ENCODE results near the gene PLEKHA5. TPM values are rescaled to one million over a fixed set of nuclear protein-coding genes. Genes with fewer than 3 reads are reported as not detected.
A peak's percentile ranks its signal among the peaks of the same experiment; 100 is the strongest.

PLEKHA5 gene
- total and polyA plus RNA-seq, 2 experiments from 2014 or later, result 82.8 to 112 TPM

- Mint-ChIP-seq H3K36me3 (ENCODE audit: low read depth) (peaks cover 17% of the 10 kb centered on the region), H3K9me3 (no peaks in the 10 kb centered on the region; the same call in 2 of the 3 replicates), H3K27me3 (ENCODE audit: insufficient read depth, low read depth, poor library complexity) (no peaks in the 10 kb centered on the region), H3K4me3 (no peak overlapping the region), H3K4me1 (peaks cover 22% of the 10 kb centered on the region), H3K27ac (no peak overlapping the region)
- H3K27me3 ChIP-seq (ENCODE audit: insufficient read depth), result no peaks in the 10 kb centered on the region
- H3F3A ChIP-seq (replicated peaks; ENCODE audit: low read depth), result no peaks in the 10 kb centered on the region
- H3K36me3 ChIP-seq (ENCODE audit: insufficient read depth), result no peaks in the 10 kb centered on the region
- DNase-seq (ENCODE audit: low spot score) (no peak), ATAC-seq (peak; percentile 65)
- peaks cover 13% of the 10 kb centered on the region; the same call in 1 of the 2 replicates for H4K20me1 ChIP-seq (replicated peaks; ENCODE audit: insufficient read depth)
- H3K4me1 ChIP-seq (ENCODE audit: insufficient read depth), result peaks cover 32% of the 10 kb centered on the region
- H3K4me3 ChIP-seq, result no peak overlapping the region
- H3K4me2 ChIP-seq, result peak overlapping the region; percentile 6; the same call in 1 of the 2 replicates
- H3K9me2 ChIP-seq (ENCODE audit: insufficient read depth), result no peaks in the 10 kb centered on the region
- H3K79me2 ChIP-seq (replicated peaks; ENCODE audit: insufficient read depth), result peaks cover 97% of the 10 kb centered on the region
- TF ChIP-seq ZNF331 (CRISPR knock-in tag; IDR thresholded peaks at IDR 0.05; ENCODE audit: low read depth) (no peak), CREB1 (CRISPR knock-in tag; IDR thresholded peaks at IDR 0.05; ENCODE audit: low read depth) (no peak), STAT1 (IDR thresholded peaks at IDR 0.05; ENCODE audit: unreplicated experiment) (no peak), NANOG (IDR thresholded peaks at IDR 0.05; ENCODE audit: borderline replicate concordance) (no peak), EZH2 (IDR thresholded peaks at IDR 0.05; ENCODE audit: low read depth, unreplicated experiment) (no peak), CTCF (conservative IDR thresholded peaks at IDR 0.05; ENCODE audit: low read depth in 2 of 2) (no peak), ZNF114 (CRISPR knock-in tag; IDR thresholded peaks at IDR 0.05) (no peak), JUNB (IDR thresholded peaks at IDR 0.05; ENCODE audit: unreplicated experiment) (no peak), POLR2AphosphoS5 (IDR thresholded peaks at IDR 0.05; ENCODE audit: low read depth) (no peak), REST (IDR thresholded peaks at IDR 0.05; ENCODE audit: unreplicated experiment) (no peak), ZNF462 (CRISPR knock-in tag; IDR thresholded peaks at IDR 0.05) (no peak)
- TF ChIP-seq, protein P1, sequence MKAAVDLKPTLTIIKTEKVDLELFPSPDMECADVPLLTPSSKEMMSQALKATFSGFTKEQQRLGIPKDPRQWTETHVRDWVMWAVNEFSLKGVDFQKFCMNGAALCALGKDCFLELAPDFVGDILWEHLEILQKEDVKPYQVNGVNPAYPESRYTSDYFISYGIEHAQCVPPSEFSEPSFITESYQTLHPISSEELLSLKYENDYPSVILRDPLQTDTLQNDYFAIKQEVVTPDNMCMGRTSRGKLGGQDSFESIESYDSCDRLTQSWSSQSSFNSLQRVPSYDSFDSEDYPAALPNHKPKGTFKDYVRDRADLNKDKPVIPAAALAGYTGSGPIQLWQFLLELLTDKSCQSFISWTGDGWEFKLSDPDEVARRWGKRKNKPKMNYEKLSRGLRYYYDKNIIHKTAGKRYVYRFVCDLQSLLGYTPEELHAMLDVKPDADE (IDR thresholded peaks at IDR 0.05), result no peak
- H3K27ac ChIP-seq (ENCODE audit: low read depth), result no peak overlapping the region
- H2AFZ ChIP-seq, result no peak overlapping the region
These were observed 84.5 kb downstream of the PLEKHA5 start for GRCh38 chr12:19214020-19214419.

Data from GM23338 (cell line).